ENCODE data around the gene RBKS. TPM values are rescaled to one million over a fixed set of nuclear protein-coding genes. Genes with fewer than 3 reads are reported as not detected.

Gene RBKS
- total RNA-seq, 1 experiment from 2014 or later: 1.7 TPM

DNA sequence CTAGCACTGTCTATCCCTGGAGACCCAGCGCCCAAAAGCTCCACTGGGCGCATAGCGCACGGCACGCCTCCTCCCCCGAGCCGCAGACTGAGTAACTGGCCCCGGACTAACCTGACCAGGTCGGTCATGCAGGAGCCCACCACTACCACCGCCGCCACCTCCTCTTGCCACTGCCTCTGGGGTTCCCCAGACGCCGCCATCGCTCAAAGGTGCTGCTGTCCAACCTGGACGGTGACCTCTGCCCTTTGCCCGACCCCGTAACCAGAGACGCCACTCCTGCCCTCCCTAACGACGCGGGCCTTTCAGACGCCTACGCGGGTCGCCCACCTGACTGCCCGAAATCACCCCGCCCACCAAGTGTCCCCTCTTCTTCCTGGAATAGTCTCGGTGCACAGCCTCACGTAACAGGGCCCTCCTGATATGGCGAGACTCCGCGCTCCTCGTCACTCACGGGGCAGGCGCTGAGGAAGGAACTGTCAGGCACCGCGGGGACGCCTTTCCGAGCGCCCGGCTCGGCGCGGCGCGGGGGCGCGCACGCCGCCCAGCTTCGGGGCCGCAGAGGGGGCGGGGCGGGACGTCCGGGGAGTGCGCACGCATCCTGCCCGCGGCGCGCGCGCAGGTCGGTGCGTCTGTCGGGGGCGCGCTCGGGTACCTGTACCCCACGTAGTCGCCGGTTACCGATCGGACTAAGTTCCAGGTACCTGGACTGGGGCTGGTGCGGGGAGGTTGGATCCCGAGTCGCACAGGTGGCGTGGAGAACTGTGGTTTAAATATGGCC lies at the start of gene RBKS, which contains the start of gene BABAM2 (continued):
- TF ChIP-seq, protein P1, sequence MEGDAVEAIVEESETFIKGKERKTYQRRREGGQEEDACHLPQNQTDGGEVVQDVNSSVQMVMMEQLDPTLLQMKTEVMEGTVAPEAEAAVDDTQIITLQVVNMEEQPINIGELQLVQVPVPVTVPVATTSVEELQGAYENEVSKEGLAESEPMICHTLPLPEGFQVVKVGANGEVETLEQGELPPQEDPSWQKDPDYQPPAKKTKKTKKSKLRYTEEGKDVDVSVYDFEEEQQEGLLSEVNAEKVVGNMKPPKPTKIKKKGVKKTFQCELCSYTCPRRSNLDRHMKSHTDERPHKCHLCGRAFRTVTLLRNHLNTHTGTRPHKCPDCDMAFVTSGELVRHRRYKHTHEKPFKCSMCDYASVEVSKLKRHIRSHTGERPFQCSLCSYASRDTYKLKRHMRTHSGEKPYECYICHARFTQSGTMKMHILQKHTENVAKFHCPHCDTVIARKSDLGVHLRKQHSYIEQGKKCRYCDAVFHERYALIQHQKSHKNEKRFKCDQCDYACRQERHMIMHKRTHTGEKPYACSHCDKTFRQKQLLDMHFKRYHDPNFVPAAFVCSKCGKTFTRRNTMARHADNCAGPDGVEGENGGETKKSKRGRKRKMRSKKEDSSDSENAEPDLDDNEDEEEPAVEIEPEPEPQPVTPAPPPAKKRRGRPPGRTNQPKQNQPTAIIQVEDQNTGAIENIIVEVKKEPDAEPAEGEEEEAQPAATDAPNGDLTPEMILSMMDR (IDR thresholded peaks at IDR 0.05): no peak
- TF ChIP-seq, protein P2, sequence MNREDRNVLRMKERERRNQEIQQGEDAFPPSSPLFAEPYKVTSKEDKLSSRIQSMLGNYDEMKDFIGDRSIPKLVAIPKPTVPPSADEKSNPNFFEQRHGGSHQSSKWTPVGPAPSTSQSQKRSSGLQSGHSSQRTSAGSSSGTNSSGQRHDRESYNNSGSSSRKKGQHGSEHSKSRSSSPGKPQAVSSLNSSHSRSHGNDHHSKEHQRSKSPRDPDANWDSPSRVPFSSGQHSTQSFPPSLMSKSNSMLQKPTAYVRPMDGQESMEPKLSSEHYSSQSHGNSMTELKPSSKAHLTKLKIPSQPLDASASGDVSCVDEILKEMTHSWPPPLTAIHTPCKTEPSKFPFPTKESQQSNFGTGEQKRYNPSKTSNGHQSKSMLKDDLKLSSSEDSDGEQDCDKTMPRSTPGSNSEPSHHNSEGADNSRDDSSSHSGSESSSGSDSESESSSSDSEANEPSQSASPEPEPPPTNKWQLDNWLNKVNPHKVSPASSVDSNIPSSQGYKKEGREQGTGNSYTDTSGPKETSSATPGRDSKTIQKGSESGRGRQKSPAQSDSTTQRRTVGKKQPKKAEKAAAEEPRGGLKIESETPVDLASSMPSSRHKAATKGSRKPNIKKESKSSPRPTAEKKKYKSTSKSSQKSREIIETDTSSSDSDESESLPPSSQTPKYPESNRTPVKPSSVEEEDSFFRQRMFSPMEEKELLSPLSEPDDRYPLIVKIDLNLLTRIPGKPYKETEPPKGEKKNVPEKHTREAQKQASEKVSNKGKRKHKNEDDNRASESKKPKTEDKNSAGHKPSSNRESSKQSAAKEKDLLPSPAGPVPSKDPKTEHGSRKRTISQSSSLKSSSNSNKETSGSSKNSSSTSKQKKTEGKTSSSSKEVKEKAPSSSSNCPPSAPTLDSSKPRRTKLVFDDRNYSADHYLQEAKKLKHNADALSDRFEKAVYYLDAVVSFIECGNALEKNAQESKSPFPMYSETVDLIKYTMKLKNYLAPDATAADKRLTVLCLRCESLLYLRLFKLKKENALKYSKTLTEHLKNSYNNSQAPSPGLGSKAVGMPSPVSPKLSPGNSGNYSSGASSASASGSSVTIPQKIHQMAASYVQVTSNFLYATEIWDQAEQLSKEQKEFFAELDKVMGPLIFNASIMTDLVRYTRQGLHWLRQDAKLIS (CRISPR knock-in tag; IDR thresholded peaks at IDR 0.05; ENCODE audit: borderline replicate concordance): no peak
- TF ChIP-seq TP53 (CRISPR knock-in tag; IDR thresholded peaks at IDR 0.05) (no peak), SMAD3 (CRISPR knock-in tag; IDR thresholded peaks at IDR 0.05; ENCODE audit: borderline replicate concordance) (no peak), EMX1 (CRISPR knock-in tag; IDR thresholded peaks at IDR 0.05) (no peak), JAZF1 (CRISPR knock-in tag; IDR thresholded peaks at IDR 0.05) (no peak), FOXP1 (CRISPR knock-in tag; IDR thresholded peaks at IDR 0.05; ENCODE audit: borderline replicate concordance) (peak; percentile 62; the same call in 1 of the 2 replicates), CREM (CRISPR knock-in tag; IDR thresholded peaks at IDR 0.05) (no peak), NR3C1 (CRISPR knock-in tag; conservative IDR thresholded peaks at IDR 0.05; ENCODE audit: low read depth) (no peak)
- TF ChIP-seq, protein P3, sequence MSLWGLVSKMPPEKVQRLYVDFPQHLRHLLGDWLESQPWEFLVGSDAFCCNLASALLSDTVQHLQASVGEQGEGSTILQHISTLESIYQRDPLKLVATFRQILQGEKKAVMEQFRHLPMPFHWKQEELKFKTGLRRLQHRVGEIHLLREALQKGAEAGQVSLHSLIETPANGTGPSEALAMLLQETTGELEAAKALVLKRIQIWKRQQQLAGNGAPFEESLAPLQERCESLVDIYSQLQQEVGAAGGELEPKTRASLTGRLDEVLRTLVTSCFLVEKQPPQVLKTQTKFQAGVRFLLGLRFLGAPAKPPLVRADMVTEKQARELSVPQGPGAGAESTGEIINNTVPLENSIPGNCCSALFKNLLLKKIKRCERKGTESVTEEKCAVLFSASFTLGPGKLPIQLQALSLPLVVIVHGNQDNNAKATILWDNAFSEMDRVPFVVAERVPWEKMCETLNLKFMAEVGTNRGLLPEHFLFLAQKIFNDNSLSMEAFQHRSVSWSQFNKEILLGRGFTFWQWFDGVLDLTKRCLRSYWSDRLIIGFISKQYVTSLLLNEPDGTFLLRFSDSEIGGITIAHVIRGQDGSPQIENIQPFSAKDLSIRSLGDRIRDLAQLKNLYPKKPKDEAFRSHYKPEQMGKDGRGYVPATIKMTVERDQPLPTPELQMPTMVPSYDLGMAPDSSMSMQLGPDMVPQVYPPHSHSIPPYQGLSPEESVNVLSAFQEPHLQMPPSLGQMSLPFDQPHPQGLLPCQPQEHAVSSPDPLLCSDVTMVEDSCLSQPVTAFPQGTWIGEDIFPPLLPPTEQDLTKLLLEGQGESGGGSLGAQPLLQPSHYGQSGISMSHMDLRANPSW (CRISPR knock-in tag; conservative IDR thresholded peaks at IDR 0.05; ENCODE audit: low read depth): no peak

DNA sequence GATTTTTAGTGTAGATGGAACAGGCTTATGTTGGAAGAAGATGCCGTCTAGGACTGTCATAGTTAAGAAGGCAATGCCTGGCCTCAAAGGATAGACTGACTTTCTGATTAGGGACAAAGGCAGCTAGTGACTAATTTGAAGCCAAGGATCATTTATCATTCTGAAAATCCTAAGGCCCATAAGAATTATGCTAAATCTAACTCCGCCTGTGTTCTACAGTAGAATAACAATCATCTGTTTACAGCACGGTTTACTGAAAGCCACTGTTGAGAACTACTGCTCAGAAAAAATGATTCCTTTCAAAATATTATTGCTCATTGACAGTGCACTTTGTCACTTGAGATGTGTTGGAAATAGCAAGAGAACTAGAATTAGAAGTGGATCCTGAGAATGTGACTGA lies 44.8 kb upstream of the RBKS start:
- ChIA-PET CTCF (interaction anchor here (0.6 kb wide), 1 partner anchor 161 kb away, joined by 3 read pairs; no protein-coding TSS in a partner anchor), POLR2A (no interaction called here)
- no peak for DNase-seq (ENCODE audit: low spot score)
- Mint-ChIP-seq H3K36me3 (no peaks in the 10 kb centered on the region), H3K4me3 (no peak overlapping the region), H3K27ac (no peak overlapping the region), H3K9me3 (no peaks in the 10 kb centered on the region), H3K27me3 (ENCODE audit: low read depth) (no peaks in the 10 kb centered on the region), H3K4me1 (no peaks in the 10 kb centered on the region)
- ATAC-seq: no peak
- TF ChIP-seq HMGA2 (CRISPR knock-in tag; IDR thresholded peaks at IDR 0.05): no peak
- TF ChIP-seq, protein P4, sequence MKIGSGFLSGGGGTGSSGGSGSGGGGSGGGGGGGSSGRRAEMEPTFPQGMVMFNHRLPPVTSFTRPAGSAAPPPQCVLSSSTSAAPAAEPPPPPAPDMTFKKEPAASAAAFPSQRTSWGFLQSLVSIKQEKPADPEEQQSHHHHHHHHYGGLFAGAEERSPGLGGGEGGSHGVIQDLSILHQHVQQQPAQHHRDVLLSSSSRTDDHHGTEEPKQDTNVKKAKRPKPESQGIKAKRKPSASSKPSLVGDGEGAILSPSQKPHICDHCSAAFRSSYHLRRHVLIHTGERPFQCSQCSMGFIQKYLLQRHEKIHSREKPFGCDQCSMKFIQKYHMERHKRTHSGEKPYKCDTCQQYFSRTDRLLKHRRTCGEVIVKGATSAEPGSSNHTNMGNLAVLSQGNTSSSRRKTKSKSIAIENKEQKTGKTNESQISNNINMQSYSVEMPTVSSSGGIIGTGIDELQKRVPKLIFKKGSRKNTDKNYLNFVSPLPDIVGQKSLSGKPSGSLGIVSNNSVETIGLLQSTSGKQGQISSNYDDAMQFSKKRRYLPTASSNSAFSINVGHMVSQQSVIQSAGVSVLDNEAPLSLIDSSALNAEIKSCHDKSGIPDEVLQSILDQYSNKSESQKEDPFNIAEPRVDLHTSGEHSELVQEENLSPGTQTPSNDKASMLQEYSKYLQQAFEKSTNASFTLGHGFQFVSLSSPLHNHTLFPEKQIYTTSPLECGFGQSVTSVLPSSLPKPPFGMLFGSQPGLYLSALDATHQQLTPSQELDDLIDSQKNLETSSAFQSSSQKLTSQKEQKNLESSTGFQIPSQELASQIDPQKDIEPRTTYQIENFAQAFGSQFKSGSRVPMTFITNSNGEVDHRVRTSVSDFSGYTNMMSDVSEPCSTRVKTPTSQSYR (CRISPR knock-in tag; IDR thresholded peaks at IDR 0.05): no peak
- no peak for TF ChIP-seq CREM (CRISPR knock-in tag; IDR thresholded peaks at IDR 0.05)
- TF ChIP-seq, protein P2 (CRISPR knock-in tag; IDR thresholded peaks at IDR 0.05; ENCODE audit: borderline replicate concordance): no peak
- no peak for TF ChIP-seq OVOL2 (CRISPR knock-in tag; IDR thresholded peaks at IDR 0.05; ENCODE audit: borderline replicate concordance)
- TF ChIP-seq ZNF219 (CRISPR knock-in tag; IDR thresholded peaks at IDR 0.05; ENCODE audit: borderline replicate concordance): no peak
- TF ChIP-seq SP1 (CRISPR knock-in tag; conservative IDR thresholded peaks at IDR 0.05): no peak
- TF ChIP-seq, protein P5, sequence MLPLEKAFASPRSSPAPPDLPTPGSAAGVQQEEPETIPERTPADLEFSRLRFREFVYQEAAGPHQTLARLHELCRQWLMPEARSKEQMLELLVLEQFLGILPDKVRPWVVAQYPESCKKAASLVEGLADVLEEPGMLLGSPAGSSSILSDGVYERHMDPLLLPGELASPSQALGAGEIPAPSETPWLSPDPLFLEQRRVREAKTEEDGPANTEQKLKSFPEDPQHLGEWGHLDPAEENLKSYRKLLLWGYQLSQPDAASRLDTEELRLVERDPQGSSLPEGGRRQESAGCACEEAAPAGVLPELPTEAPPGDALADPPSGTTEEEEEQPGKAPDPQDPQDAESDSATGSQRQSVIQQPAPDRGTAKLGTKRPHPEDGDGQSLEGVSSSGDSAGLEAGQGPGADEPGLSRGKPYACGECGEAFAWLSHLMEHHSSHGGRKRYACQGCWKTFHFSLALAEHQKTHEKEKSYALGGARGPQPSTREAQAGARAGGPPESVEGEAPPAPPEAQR (CRISPR knock-in tag; IDR thresholded peaks at IDR 0.05): no peak
- no peak for TF ChIP-seq ZBTB21 (CRISPR knock-in tag; IDR thresholded peaks at IDR 0.05; ENCODE audit: borderline replicate concordance)
- no peak for TF ChIP-seq CBFB (CRISPR knock-in tag; IDR thresholded peaks at IDR 0.05; ENCODE audit: low read depth)
- no peak for TF ChIP-seq NFE2L1 (CRISPR knock-in tag; IDR thresholded peaks at IDR 0.05)

Measured in WTC11 (cell line).